Activated T-cell treated with anti-CD3 and anti-CD28 coated beads for 1 hour (primary cell): Measurements from ENCODE around the gene ITGA2B.
A peak's percentile ranks its signal among the peaks of the same experiment; 100 is the strongest.
"Not testable (repeated sequence)": the region's sequence is repeated elsewhere in the genome, so short reads cannot be mapped to it uniquely, and the experiment has no call there.

Experiments
- DNase-seq: peaks from one replicate; pipeline ENCODE4 v3.0.0-alpha.2; 2020; ENCODE audit warnings: low read depth

ITGA2B gene

DNA sequence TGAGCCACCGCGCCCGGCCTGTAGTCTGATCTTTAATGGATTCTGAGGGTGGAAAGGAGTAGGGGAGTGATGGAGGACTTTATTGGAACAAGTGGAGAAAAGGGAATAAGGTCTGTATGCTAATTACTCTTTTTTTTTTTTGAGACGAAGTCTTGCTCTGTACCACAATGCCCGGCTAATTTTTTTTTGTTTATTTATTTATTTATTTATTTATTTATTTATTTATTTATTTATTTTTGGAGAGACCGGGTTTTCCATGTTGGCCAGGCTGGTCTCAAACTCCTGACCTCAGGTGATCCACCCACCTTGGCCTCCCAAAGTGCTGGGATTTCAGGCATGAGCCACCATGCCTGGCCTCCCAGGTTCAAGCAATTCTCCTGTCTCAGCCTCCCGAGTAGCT, 59.9 kb downstream of the ITGA2B start:
- not testable (repeated sequence) for DNase-seq

DNA sequence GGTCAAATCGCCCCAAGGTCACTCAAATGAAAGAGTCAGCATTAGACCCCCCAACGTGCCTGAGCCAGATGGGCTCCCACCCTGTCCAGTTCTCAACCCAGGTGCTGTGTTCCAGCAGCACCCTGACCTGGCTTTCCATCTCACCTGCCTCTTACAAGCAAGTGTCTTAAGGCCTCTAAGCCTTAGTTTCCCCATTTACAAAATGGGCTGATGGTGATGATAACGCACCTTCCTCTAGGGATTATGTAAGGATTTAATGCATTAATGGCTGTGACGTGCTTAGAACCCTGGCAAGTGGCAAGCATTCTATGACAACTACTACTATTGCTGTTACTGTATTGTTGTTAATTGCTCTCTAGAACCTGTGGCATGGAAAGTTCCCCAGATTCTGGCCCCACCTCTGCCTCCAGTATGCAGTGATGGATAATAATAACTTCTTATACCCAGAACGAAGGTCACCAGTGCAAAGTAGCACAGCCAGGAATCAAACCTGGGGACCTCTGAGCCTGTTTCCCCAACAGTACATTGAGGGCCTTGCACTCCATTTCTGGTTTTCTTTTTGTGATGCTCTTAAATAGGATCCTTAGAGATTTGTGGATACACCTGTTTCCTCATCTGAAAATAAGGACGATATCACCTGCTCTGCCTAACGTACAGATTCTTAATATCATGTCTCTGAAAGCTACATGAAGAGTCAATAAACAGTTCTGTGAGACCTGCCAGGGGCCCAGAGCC, 61.6 kb downstream of the ITGA2B start:
- DNase-seq, result no peak

DNA sequence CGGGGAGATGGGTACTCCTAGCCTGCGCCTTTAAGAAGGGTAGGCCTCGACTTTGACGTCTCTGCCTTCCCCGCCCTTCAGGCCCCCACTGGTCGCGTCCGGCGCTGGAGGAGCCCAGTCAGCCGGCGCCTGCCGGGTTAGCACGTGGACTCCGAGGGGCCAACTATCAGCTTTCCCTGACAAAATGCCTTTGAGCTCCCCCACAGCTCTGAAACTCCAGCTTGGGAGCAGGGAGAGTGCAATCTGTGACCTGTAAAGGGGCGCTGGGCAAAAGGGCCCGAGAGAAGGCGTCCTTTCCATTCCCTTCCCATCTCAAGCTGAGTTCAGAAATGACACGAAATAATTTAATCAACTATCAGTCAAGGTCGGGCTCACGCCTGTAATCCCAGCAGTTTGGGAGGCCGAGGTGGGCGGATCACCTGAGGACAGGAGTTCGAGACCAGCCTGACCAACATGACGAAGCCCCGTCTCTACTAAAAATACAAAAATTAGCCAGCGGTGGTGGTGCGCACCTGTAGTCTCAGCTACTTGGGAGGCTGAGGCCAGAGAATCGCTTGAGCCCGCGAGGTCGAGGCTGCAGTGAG, 62.5 kb downstream of the ITGA2B start:
- DNase-seq, result peak; percentile 89

DNA sequence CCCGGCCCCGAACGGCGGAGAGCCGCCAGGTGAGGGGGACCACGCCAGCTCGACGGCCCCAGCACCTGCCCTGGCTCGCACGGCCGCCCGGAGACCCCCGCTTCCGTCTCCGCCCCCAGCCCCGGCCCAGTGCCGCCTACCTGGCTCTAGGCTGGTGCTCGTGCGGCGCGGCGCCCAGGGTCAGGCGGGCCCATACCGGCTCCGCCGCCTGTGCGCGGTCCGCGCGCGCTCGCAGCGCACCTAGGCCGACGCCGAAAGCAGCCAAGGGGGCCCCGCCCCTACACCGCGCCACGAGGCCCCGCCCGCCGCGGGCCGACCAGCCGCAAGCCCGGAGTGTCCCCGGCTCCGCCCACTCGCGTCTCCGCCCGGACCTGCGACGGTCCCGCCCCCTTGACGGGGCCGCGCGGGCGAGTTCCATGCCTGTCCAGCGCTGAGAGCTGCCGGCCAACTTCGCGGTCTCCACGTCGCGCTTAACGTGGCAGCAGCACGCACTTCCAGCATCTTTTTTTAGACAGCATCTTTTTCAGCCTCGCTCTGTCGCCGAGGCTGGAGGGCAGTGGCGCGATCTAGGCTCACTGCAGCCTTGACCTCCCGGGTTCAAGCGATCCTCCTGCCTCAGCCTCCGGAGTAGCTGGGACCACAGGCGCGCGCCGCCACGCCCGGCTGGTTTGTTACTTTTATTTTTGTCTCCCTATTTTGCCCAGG, 64.7 kb downstream of the ITGA2B start, which contains the start of gene SLC25A39:
TSS of gene SLC25A39 (minus strand) at position 253 of the 705 bp plus-strand sequence. CDS start 1,261 bp downstream, outside the sequence.
- peak; percentile 94 for DNase-seq

DNA sequence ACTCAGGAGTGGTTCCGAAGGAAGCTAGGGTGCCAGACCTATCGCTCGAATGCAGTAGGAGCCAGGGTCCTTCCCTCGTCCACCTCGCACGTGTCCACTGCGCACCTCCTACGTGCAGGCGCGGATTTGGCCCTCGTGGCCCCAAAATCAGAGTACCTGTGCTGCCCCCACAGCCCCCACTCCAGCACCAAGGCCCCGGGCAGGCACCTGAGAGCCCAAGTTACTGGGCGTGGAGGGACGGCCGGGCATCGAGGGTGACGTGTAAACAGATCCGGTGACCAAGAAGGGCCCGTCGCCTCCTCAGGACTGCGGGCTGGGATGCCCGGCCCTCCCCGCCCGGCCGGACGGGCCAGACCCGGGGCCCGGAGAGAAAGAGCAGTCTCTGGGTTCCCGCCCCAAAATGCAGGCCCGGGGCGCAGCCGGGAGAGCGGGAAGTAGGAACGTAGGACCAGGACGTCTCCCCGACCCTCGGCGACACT, 65.3 kb downstream of the ITGA2B start:
- DNase-seq, result no peak

DNA sequence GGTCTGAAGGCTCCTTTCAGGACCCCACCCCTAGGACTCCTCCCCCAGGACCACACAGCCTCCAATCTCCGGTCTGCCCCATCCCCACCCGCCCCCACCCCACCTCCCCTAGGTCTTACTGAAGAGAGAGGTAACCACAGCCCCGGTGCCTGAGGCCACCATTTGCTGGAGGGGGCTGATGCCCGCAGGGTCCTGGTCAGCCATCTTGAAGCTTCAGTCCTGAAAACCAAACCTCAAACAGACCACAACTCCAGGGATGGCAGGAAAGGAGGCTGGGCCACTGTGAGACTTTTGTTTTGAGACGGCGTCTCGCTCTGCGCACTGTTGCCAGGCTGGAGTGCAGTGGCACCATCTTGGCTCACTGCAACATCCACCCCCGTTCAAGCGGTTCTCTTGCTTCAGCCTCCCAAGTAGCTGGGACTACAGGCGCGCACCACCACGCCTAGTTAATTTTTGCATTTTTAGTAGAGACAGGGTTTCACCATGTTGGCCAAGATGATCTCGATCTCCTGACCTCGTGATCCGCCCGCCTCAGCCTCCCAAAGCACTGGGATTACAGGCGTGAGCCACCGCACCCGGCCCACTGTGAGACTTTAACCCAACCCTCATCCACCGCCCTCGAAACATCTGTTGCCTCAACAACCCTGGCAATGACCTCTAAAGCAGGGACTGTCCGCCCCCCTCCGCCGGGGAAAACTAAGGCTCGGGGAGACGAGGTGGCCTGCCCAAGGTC, 65.9 kb downstream of the ITGA2B start:
- DNase-seq, result no peak

DNA sequence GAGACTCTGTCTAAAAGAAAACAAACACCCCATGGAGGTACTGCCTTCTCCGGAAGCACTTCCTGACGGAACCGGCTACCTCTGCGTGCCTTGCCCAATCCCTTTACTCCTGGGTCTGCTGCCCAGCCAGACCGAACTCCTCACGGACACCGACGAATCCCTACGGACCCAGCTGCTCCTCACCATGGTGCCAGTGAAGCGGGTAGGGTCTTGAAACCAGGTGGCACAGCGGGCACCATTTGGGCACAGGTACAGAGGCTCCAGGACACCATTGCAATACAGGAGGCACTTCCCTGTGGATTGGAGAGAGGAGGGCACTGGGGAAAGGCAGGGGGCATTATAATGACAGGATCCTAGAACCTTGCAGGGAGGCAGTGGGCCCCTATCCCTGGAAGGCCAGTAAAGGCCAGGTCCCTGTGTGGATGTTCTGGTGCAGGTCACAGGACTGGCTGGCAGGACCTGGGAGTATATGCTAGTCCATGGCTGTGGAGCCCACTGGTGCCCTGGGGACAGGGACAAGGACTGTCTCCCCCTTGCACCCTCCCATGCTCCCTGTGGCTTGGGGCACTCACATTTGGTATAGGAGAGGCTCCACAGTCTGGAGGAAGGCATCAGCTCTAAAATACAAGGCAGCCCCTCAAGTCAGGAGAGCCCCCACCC, 67.1 kb downstream of the ITGA2B start:
- DNase-seq, result no peak
